ENCODE measurements around the gene UTP18. TPM values are rescaled to one million over a fixed set of nuclear protein-coding genes. Genes with fewer than 3 reads are reported as not detected.

Gene UTP18
- total and polyA plus RNA-seq, 5 experiments from 2014 or later, result 42.5 to 70.8 (median 49.3) TPM

DNA sequence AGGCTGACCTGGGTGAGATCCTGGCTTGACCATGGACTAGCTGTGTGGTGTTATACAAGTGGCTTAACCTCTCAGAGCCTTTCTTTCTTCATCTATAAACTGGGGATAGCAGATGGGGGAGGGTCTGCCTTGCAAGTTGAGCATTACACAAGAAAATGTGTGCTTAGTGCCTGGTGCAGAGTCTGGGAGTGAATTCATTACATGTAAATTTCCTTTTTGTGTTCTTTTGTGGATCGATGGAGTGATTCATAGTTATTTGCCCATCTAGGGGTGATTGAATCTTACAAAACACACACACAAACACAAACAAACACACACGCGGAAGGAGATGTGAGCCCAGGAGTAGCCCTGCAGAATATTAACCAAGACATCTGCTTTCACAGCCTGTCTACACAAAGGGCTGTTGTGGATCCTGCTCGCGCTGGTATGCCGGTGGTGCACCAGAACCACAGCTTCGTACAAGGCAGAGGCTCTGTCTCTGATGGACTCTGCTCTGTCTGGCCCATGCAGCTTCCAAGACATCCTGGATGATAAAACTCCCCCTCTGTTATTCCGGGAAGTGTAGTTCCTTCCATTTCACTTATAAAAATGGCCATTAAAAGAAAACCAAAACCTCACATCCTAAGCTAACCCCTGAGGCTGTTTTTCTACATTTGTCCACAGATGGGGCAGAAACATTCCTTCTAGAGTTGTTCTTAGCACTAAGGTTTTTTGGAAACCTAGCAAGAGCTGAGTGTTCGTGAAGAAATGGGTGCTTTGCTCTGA, 86.1 kb downstream of the UTP18 start:
- H3K27me3 Mint-ChIP-seq, result peaks cover 3 to 38% (median 7%) of the 10 kb centered on the region in 5 donors

More for the DNA sequence above, 86.1 kb downstream of the UTP18 start:
- POLR2A ChIA-PET, result no interaction called here
- Mint-ChIP-seq H3K9me3 (no peaks in the 10 kb centered on the region), H3K27ac (no peak overlapping the region), H3K4me1 (no peaks in the 10 kb centered on the region), H3K4me3 (no peak overlapping the region), H3K36me3 (no peaks in the 10 kb centered on the region)
- no peak for DNase-seq
- no peak for ATAC-seq

Other genes starting within 250 kb of the UTP18 start
- gene SPAG9, start 139.7 kb upstream of the UTP18 start, total RNA-seq, result 10 to 100 TPM; 52.4 to 58.0 TPM
- gene SPAG9, start 139.7 kb upstream of the UTP18 start, polyA plus RNA-seq, result 1 to 10 TPM; 2.1 to 3.9 (median 2.8) TPM
- 10 to 100 TPM; 15.8 to 20.0 TPM for gene NME1, start 107.0 kb upstream of the UTP18 start, total RNA-seq
- 10 to 100 TPM; 64.6 to 95.2 (median 82.1) TPM for gene NME1, start 107.0 kb upstream of the UTP18 start, polyA plus RNA-seq
- gene NME2, start 94.1 kb upstream of the UTP18 start, total RNA-seq, result 100 to 1,000 TPM; 186 to 198 TPM
- gene NME2, start 94.1 kb upstream of the UTP18 start, polyA plus RNA-seq, result 100 to 1,000 TPM; 286 to 385 (median 338) TPM
- gene MBTD1, start 497 bp upstream of the UTP18 start, total RNA-seq, result 10 to 100 TPM; 33.7 to 39.4 TPM
- 1 to 10 TPM; 4.2 to 6.4 (median 5.9) TPM for gene MBTD1, start 497 bp upstream of the UTP18 start, polyA plus RNA-seq

Data from naive thymus-derived CD8-positive, alpha-beta T cell (primary cell).